ENCODE measurements around the gene TARDBP.
A peak's percentile ranks its signal among the peaks of the same experiment; 100 is the strongest.
"Not testable (repeated sequence)": the region's sequence is repeated elsewhere in the genome, so short reads cannot be mapped to it uniquely, and the experiment has no call there.

Gene TARDBP

GRCh38 chr1:11012260-11013159 lies at the start of gene TARDBP:
TSS of gene TARDBP (plus strand) at chr1:11012654. CDS start at chr1:11013728, 1,074 bp downstream.
- peak; percentile 89 for DNase-seq (ENCODE audit: low spot score)

DNA sequence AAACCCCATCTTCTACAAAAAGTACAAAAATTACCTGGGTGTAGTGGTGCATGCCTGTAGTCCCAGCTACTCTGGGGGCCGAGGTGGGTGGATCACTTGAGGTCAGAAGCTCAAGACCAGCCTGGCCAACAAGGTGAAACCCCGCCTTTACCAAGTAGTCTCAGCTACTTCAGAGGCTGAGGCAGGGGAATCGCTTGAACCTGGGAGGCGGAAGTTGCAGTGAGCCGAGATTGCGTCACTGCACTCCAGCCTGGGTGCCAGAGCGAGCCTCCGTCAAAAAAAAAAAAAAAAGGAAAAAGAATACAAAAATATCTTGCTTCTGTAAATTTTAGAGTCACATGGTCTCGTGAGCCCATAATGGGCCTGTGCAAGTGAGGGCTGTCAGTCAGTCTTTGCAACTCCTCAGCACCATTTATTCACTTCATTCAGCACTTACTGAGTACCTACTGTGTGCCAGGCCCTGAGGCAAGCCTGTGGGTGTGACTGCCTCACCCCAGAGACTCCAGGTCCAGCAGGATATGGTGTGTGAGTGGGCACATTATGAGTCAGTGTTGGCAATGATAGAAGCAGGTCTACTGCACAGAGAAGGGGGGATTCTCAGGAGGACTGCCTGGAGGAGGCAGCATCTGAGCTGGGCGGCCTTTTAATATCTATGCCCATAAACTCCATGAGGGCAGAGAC lies 46.8 kb upstream of the TARDBP start:
- DNase-seq (ENCODE audit: low spot score) = no peak

DNA sequence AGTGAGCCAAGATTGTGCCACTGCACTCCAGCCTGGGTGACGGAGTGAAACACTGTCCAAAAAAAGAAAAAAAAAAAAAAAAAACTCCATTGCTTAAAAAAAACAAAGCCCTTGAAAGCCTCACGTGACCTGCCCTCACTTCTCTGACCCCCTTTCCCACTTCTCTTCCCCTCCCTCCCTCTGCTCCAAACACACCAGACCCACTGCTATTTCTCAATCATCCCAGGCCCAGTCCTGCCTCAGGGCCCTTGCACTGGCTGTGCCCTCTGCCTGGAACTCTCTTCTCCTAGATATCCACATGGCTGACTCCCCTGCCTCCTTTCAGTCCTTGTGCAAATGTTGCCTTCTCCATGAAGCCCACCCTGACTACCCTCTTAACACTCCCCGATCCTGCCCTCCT lies 45.4 kb upstream of the TARDBP start:
- no peak for DNase-seq (ENCODE audit: low spot score)

GRCh38 chr1:10968411-10968826 lies 44.0 kb upstream of the TARDBP start:
- DNase-seq (ENCODE audit: low spot score) = no peak

GRCh38 chr1:10969267-10969970 lies 43.0 kb upstream of the TARDBP start:
- no peak for DNase-seq (ENCODE audit: low spot score)

DNA sequence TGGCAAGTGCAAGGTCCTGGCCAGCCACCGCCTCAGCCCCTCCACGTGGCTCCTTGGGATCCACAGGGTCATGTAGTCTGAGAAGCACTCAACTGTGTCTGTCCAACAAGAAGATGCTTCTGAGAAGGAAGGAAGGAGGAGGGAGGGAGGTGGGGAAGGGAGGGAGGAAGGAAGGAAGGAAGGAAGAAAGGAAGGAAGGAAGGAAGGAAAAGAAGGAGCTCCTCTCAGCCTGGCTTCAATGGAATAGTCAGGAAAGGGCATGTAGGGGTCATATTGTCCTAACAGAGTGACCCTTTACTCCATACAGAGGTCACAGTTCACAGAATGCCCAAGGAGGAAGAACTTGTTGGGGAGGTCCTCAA lies 42.5 kb upstream of the TARDBP start:
- DNase-seq (ENCODE audit: low spot score) = no peak

- DNase-seq (ENCODE audit: low spot score) = no peak
Measured at GRCh38 chr1:10973552-10973951, 38.9 kb upstream of the TARDBP start.

DNA sequence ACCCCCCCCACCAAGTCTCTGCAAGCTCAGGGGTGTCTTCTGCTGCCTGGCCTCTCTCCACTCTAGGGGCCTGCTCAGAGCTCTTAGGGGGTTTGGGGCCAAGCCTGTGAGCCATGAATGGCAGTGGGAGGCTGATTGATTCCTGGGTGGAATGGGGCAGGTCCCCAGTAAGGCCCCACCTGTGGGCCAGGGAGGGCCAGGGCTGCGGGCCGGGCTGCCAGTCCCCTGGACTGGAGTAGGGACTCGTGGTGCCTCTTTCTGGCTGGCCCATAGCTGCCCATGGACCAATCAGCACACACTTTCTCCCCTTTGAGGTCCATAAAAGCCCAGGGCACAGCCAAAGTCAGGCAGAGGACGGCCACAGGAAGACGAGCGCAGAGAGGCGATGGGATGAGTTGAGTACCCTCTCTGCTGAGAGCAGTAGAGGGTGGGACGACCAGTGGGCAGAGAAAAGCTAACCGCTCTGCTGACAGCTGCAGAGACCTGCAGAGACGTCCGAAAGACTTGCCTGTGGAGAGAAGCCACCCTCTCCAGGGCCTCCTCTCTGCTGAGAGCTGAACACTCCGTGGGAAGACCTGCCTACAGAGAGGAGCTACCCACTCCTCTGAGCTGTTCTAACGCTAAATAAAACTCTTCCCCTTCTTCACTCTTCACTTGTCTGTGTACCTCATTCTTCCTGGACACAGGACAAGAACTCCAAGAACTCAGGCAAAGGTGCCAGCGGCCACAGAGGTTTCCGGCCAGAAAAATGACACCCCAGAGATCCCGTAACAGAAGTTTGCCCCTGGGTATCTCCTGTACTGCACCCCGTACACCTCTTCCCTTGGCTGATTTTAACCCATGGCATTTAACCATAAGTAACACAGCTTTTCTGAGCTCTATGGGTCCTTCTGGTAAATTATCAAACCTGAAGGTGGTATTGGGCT lies 38.2 kb upstream of the TARDBP start:
- DNase-seq (ENCODE audit: low spot score) = no peak

DNA sequence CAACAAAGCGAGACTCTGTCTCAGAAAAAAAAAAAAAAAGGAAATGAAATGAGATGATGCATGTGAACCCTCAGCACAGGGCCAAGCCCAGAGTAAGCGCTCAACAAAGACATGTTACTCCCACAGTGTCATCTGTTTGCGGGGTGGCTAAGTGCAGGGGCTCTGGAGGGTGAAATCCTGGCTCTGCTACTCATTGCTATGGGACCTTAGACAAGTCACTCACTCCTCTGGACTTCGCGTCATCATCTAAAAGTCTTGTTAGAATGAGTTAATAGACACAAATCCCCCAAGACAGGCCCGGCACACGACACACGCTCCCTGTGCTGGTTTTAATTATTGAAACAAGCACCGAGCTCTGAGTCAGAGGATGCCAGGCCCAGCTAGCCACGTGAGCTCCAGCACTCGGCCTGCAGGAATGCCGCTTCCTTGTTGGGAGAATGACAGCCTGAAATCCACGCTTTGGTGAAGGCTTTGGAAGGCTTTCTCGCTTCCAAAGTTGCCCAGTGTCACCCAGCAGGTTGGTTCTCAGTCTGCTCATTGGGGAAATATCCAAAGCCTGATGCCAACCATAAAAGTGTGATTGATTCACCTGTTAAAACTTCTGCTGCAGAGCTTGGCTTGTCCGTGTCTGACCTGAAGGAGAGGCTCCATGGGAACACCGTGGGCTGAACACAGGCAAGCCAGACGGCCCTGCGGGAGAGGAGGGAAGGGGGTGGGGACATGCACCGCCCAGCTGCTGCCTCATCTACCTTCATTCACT lies 36.7 kb upstream of the TARDBP start:
- DNase-seq (ENCODE audit: low spot score) = no peak

DNA sequence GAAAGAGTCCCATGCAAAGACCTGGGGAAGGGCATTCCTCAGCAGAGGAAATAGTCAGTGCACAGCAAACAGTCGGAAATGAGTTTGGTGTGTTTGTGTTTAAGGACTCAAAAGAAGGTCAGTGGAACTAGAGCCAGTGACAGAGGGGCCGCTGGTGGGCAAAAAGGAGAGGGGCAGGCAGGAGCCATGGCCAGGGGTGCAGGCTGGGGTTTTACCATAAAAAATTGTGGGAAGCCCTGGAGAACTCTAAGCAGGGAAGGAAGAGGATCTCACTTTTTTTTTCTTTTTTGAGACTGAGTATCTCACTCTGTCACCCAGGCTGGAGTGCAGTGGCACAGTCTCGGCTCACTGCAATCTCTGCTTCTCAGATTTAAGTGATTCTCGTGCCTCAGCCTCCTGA lies 33.7 kb upstream of the TARDBP start:
- no peak for DNase-seq (ENCODE audit: low spot score)

- peak; percentile 95 for DNase-seq (ENCODE audit: low spot score)
Measured at GRCh38 chr1:10979483-10979920, 33.0 kb upstream of the TARDBP start.

DNA sequence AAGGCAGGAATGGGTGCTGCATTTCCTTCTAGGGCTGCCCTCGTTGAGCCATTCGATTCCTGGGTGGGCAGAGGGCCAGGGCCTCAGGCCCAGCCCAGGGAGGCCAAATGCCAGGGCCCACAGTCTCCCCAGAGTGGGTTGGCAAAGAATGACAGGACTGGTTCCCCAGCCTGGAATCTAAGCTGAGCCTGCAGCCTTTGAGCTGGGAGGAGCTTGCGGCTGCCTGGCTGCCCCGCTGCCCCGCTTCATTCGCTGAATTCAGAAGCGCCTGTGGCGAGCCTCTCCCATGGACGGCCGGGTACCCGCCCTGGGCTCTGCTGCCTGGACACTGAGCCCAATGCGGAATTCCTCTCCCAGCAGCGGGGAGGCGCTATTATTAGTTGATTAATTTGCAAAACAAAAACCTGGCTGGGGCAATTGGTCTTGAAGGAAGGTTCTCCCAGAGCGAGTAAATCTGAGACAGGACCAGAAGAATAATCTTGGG lies 32.3 kb upstream of the TARDBP start:
- peak; percentile 96 for DNase-seq (ENCODE audit: low spot score)

DNA sequence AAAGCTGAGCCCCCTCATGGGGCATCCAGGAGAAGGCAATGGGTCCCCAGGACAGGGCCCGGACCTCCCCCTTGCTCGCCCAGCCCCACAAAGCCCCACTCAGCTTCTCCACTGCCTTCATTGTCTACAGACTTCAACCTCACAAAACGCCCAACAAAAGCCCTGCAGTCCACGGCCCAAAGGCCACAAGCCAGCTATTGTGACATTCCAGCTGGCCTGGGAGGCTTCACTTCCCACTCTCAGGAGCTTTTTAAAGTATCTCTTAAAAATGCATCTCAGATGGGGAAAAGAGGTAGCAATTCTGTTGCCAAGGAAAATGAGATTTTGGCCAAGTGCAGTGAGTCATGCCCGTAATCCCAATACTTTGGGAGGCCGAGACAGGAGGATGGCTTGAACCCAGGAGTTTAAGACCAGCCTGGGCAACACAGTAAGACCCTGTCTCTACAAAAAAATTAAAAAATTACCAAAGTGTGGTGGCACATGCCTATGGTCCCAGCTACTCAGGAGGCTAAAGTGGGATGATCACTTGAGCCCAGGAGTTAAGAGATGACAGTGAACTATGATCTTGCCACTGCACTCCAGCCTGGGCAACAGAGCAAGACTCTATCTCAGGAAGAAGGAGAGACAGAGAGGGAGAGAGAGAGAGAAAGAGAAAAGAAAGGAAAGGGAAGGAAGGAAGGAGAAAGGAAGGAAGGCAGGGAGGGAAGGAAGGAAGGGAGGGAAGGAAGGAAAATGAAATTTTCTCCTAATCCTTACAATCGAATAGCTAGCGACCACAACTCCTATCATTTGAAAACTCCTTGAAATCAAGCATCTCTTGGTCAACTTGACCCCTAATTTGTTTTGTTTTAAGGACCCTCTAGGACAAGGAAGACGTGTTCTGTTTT lies 31.4 kb upstream of the TARDBP start:
- DNase-seq (ENCODE audit: low spot score) = peak; percentile 95

GRCh38 chr1:10986525-10986890 lies 25.9 kb upstream of the TARDBP start:
- DNase-seq (ENCODE audit: low spot score) = no peak

DNA sequence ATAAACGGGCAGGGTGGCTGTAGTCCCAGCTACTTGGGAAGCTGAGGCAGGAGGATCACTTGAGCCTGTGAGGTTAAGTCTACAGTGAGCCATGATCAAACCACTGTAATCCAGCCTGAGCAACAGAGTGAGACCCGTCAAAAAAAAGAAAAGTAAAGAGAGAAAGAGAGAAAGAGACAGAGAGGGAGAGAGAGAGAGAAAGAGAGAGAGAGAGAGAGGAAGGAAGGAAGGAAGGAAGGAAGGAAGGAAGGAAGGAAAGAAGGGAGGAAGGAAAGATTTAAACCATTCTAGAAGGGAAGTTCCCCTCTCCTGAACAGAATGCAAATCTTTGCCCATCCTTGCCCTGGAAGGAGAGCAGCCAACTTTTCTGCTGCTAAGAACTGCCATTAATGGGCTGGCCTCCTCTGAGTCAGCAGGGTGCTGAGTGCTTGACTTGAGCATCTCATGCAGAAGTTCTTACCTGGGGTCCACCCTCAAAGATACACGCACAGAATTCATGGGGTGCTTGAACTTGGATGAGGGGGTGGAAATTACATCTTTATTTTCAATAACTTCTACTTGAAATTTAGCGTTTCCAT lies 24.5 kb upstream of the TARDBP start:
- DNase-seq (ENCODE audit: low spot score) = no peak

DNA sequence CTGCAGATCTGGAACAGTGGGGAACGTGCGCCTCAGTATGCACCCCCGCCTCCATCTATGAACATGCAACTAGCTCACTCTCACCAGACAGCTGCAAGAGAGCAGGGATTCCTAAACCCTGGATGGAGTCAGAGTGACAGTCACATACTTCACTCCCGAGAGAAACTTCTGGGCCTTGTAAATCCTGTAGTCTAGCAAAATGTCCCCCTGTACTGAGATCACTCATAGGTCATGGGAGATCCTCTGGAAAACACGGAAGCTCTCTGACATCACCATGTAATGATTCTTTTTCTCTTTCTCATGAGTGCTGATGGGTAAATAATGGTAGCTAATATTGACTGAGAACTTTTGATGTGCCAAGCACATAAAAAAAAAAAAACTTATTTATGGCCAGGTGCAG lies 23.4 kb upstream of the TARDBP start:
- no peak for DNase-seq (ENCODE audit: low spot score)

- DNase-seq (ENCODE audit: low spot score) = not testable (repeated sequence)
Measured at GRCh38 chr1:10989920-10990516, 22.4 kb upstream of the TARDBP start.

DNA sequence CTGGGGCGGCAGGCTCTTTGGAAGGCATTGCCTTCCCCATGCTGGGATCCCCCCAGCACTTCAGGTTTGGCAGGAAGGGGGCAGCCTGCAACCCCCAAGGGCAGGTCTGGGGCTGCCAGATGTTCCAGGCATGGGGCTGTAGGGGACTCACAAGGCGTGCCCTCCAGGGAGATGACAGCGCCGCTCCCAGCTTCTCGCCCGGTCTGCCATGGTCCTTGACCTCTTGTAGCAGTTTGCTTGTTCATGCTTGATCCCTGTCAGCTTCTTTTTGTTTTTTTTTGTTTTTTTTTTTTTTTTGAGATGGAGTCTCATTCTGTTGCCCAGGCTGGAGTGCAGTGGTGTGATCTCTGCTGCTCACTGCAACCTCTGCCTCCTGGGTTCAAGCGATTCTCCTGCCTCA lies 21.6 kb upstream of the TARDBP start:
- no peak for DNase-seq (ENCODE audit: low spot score)

GRCh38 chr1:10992004-10992403 lies 20.4 kb upstream of the TARDBP start:
- not testable (repeated sequence) for DNase-seq (ENCODE audit: low spot score)

Data from globus pallidus (tissue), 1 donor.